ENCODE measurements around the gene UGT1A3.

Gene UGT1A3

GRCh38 chr2:233791151-233791882 is 62.5 kb downstream of the UGT1A3 start:
- Histone ChIP-seq H3K4me2 (no peak overlapping the region), H4K20me1 (ENCODE audit: insufficient read depth) (no peaks in the 10 kb centered on the region), H3K27me3 (ENCODE audit: insufficient read depth, low read depth) (no peaks in the 10 kb centered on the region), H2AFZ (ENCODE audit: low read depth) (no peak overlapping the region), H3K79me2 (ENCODE audit: insufficient read depth, low read depth) (no peaks in the 10 kb centered on the region), H3K27ac (no peak overlapping the region), H3K9ac (no peak overlapping the region), H3K4me1 (ENCODE audit: low read depth, poor library complexity, severe bottlenecking) (no peaks in the 10 kb centered on the region), H3K4me3 (IDR thresholded peaks at IDR 0.05; ENCODE audit: insufficient read depth, low read depth, low read length) (no peak overlapping the region), H3K36me3 (ENCODE audit: insufficient read depth) (no peaks in the 10 kb centered on the region)
- TF ChIP-seq, protein P1, sequence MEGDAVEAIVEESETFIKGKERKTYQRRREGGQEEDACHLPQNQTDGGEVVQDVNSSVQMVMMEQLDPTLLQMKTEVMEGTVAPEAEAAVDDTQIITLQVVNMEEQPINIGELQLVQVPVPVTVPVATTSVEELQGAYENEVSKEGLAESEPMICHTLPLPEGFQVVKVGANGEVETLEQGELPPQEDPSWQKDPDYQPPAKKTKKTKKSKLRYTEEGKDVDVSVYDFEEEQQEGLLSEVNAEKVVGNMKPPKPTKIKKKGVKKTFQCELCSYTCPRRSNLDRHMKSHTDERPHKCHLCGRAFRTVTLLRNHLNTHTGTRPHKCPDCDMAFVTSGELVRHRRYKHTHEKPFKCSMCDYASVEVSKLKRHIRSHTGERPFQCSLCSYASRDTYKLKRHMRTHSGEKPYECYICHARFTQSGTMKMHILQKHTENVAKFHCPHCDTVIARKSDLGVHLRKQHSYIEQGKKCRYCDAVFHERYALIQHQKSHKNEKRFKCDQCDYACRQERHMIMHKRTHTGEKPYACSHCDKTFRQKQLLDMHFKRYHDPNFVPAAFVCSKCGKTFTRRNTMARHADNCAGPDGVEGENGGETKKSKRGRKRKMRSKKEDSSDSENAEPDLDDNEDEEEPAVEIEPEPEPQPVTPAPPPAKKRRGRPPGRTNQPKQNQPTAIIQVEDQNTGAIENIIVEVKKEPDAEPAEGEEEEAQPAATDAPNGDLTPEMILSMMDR (conservative IDR thresholded peaks at IDR 0.05; ENCODE audit: low read depth, low read length): no peak

GRCh38 chr2:233791883-233792329 is 63.1 kb downstream of the UGT1A3 start:
- Histone ChIP-seq H3K36me3 (ENCODE audit: insufficient read depth) (no peaks in the 10 kb centered on the region), H2AFZ (ENCODE audit: low read depth) (no peak overlapping the region), H3K79me2 (ENCODE audit: insufficient read depth, low read depth) (no peaks in the 10 kb centered on the region), H3K4me3 (IDR thresholded peaks at IDR 0.05; ENCODE audit: insufficient read depth, low read depth, low read length) (no peak overlapping the region), H3K9ac (no peak overlapping the region), H3K4me2 (no peak overlapping the region), H3K4me1 (ENCODE audit: low read depth, poor library complexity, severe bottlenecking) (no peaks in the 10 kb centered on the region), H3K27me3 (ENCODE audit: insufficient read depth, low read depth) (no peaks in the 10 kb centered on the region), H3K27ac (no peak overlapping the region), H4K20me1 (ENCODE audit: insufficient read depth) (no peaks in the 10 kb centered on the region)
- TF ChIP-seq, protein P1 (conservative IDR thresholded peaks at IDR 0.05; ENCODE audit: low read depth, low read length): no peak

GRCh38 chr2:233792720-233793119 is 63.9 kb downstream of the UGT1A3 start:
- TF ChIP-seq, protein P1 (conservative IDR thresholded peaks at IDR 0.05; ENCODE audit: low read depth, low read length): no peak
- Histone ChIP-seq H3K4me3 (IDR thresholded peaks at IDR 0.05; ENCODE audit: insufficient read depth, low read depth, low read length) (no peak overlapping the region), H3K36me3 (ENCODE audit: insufficient read depth) (no peaks in the 10 kb centered on the region), H3K79me2 (ENCODE audit: insufficient read depth, low read depth) (no peaks in the 10 kb centered on the region), H2AFZ (ENCODE audit: low read depth) (no peak overlapping the region), H3K4me1 (ENCODE audit: low read depth, poor library complexity, severe bottlenecking) (no peaks in the 10 kb centered on the region), H3K27me3 (ENCODE audit: insufficient read depth, low read depth) (no peaks in the 10 kb centered on the region), H4K20me1 (ENCODE audit: insufficient read depth) (no peaks in the 10 kb centered on the region), H3K27ac (no peak overlapping the region), H3K9ac (no peak overlapping the region), H3K4me2 (no peak overlapping the region)

- Histone ChIP-seq H3K4me2 (no peak overlapping the region), H3K27ac (no peak overlapping the region), H3K4me3 (IDR thresholded peaks at IDR 0.05; ENCODE audit: insufficient read depth, low read depth, low read length) (no peak overlapping the region), H3K79me2 (ENCODE audit: insufficient read depth, low read depth) (no peaks in the 10 kb centered on the region), H3K27me3 (ENCODE audit: insufficient read depth, low read depth) (no peaks in the 10 kb centered on the region), H3K36me3 (ENCODE audit: insufficient read depth) (no peaks in the 10 kb centered on the region), H3K4me1 (ENCODE audit: low read depth, poor library complexity, severe bottlenecking) (no peaks in the 10 kb centered on the region), H2AFZ (ENCODE audit: low read depth) (no peak overlapping the region), H4K20me1 (ENCODE audit: insufficient read depth) (no peaks in the 10 kb centered on the region), H3K9ac (no peak overlapping the region)
- TF ChIP-seq, protein P1 (conservative IDR thresholded peaks at IDR 0.05; ENCODE audit: low read depth, low read length): no peak
Measured at GRCh38 chr2:233793465-233794127, 64.8 kb downstream of the UGT1A3 start.

Data from KMS-11 (cell line).